ENCODE data around the gene PTGR3. TPM values are rescaled to one million over a fixed set of nuclear protein-coding genes. Genes with fewer than 3 reads are reported as not detected.

Gene PTGR3
- total RNA-seq, 2 experiments from 2014 or later: 1.8 to 14.9 TPM

DNA sequence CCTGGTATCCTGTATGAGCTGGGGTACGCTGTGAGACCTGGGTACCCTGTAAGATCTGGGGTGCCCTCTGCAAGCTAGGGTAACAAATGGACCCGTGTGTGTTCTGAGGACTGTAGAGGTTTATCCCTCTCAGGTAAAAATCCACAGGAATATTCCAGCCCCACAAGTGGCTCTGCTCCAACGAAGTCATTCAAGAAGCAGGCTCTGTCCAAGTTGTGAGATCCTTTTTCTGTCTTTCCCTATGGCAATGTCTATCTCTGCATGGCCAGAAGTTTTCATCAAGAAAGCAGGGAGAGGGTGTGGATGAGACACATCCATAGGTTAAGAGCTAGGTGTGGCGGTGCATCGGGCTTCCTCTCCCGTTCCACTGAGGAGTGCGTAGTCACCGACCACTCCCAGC lies 43.0 kb downstream of the PTGR3 start:
- no peak overlapping the region for H3K27ac ChIP-seq (ENCODE audit: low read depth, low read length, poor library complexity, severe bottlenecking)
- CTCF ChIA-PET (ENCODE audit: unreplicated experiment): no interaction called here
- H3K4me3 ChIP-seq (ENCODE audit: low read depth, low read length, poor library complexity, severe bottlenecking): no peak overlapping the region
- no peak overlapping the region for H2AFZ ChIP-seq (ENCODE audit: low read length)
- no peak for DNase-seq (ENCODE audit: low spot score)
- POLR2A ChIA-PET: no interaction called here
- H3K36me3 ChIP-seq (ENCODE audit: insufficient read depth, low read length): no peaks in the 10 kb centered on the region
- H3K4me1 ChIP-seq (ENCODE audit: insufficient read depth, low read length, poor library complexity, severe bottlenecking): no peaks in the 10 kb centered on the region
- no peaks in the 10 kb centered on the region for H4K20me1 ChIP-seq (ENCODE audit: insufficient read depth, low read length)
- H3K4me2 ChIP-seq (ENCODE audit: low read length): no peak overlapping the region
- intact Hi-C loops (cut with micrococcal nuclease; ENCODE audit: unreplicated experiment): no loop called here
- BruUV-seq (replicated peaks): no TSS peak
- H3K79me2 ChIP-seq (ENCODE audit: insufficient read depth, low read depth, low read length): no peaks in the 10 kb centered on the region
- H3K9me2 ChIP-seq (ENCODE audit: insufficient read depth, low read length): no peaks in the 10 kb centered on the region
- no peaks in the 10 kb centered on the region for H3K9me3 ChIP-seq (ENCODE audit: low read length)
- TF ChIP-seq EZH2phosphoT487 (IDR thresholded peaks at IDR 0.05; ENCODE audit: borderline replicate concordance, low read depth, low read length): no peak
- TF ChIP-seq, protein P1, sequence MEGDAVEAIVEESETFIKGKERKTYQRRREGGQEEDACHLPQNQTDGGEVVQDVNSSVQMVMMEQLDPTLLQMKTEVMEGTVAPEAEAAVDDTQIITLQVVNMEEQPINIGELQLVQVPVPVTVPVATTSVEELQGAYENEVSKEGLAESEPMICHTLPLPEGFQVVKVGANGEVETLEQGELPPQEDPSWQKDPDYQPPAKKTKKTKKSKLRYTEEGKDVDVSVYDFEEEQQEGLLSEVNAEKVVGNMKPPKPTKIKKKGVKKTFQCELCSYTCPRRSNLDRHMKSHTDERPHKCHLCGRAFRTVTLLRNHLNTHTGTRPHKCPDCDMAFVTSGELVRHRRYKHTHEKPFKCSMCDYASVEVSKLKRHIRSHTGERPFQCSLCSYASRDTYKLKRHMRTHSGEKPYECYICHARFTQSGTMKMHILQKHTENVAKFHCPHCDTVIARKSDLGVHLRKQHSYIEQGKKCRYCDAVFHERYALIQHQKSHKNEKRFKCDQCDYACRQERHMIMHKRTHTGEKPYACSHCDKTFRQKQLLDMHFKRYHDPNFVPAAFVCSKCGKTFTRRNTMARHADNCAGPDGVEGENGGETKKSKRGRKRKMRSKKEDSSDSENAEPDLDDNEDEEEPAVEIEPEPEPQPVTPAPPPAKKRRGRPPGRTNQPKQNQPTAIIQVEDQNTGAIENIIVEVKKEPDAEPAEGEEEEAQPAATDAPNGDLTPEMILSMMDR (conservative IDR thresholded peaks at IDR 0.05; ENCODE audit: low read length): no peak

DNA sequence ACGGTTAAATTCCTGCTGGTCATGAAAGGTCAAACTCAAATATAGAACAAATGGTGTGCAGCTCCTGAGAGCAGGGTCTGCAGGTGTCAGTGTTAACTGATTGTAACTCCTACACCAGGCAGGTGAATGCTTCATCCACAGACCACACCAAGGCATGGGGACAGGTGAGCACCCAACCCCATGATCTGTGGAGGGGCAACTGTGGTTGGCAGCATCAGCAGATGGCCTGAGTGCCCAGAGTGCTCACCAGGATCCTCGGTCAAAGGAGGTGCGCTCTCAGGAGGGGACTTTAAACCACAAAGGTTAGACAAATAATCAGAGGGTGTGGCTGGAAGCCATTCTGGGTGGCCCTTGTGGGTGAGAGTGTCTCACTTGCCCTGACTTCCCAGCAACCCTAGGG lies 44.5 kb downstream of the PTGR3 start:
- H3K79me2 ChIP-seq (ENCODE audit: insufficient read depth, low read depth, low read length): no peaks in the 10 kb centered on the region
- no peaks in the 10 kb centered on the region for H3K9me3 ChIP-seq (ENCODE audit: low read length)
- ChIA-PET CTCF (ENCODE audit: unreplicated experiment) (no interaction called here), POLR2A (no interaction called here)
- BruUV-seq (replicated peaks): no TSS peak
- intact Hi-C loops (cut with micrococcal nuclease; ENCODE audit: unreplicated experiment): no loop called here
- H3K27ac ChIP-seq (ENCODE audit: low read depth, low read length, poor library complexity, severe bottlenecking): no peak overlapping the region
- no peaks in the 10 kb centered on the region for H4K20me1 ChIP-seq (ENCODE audit: insufficient read depth, low read length)
- no peak overlapping the region for H3K4me2 ChIP-seq (ENCODE audit: low read length)
- H3K9me2 ChIP-seq (ENCODE audit: insufficient read depth, low read length): no peaks in the 10 kb centered on the region
- H3K4me1 ChIP-seq (ENCODE audit: insufficient read depth, low read length, poor library complexity, severe bottlenecking): no peaks in the 10 kb centered on the region
- TF ChIP-seq, protein P1 (conservative IDR thresholded peaks at IDR 0.05; ENCODE audit: low read length): no peak
- no peak for TF ChIP-seq EZH2phosphoT487 (IDR thresholded peaks at IDR 0.05; ENCODE audit: borderline replicate concordance, low read depth, low read length)
- no peak overlapping the region for H2AFZ ChIP-seq (ENCODE audit: low read length)
- no peak for DNase-seq (ENCODE audit: low spot score)
- H3K36me3 ChIP-seq (ENCODE audit: insufficient read depth, low read length): no peaks in the 10 kb centered on the region
- no peak overlapping the region for H3K4me3 ChIP-seq (ENCODE audit: low read depth, low read length, poor library complexity, severe bottlenecking)

DNA sequence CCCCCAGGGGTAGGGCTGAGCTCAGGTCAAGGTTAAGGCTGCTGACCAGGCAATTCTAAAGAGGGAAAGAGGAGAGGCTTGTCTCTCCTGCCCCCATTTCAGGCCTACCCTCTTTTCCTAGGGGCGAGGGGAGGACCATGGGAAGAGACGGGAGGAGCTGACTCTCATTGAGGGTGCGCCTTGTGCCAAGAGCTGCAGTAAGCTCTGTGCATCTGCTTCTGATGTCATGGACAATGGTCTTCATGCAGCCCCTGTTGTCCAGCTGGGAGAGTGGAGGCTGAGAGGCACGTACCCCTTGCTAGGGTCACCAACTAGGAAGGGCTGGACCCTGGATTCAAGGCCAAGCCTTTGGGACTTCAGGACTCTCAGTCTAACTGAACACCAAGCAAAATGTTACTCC lies 45.2 kb downstream of the PTGR3 start:
- Histone ChIP-seq H3K4me3 (ENCODE audit: low read depth, low read length, poor library complexity, severe bottlenecking) (no peak overlapping the region), H3K36me3 (ENCODE audit: insufficient read depth, low read length) (no peaks in the 10 kb centered on the region), H4K20me1 (ENCODE audit: insufficient read depth, low read length) (no peaks in the 10 kb centered on the region), H3K4me1 (ENCODE audit: insufficient read depth, low read length, poor library complexity, severe bottlenecking) (no peaks in the 10 kb centered on the region), H3K4me2 (ENCODE audit: low read length) (no peak overlapping the region), H2AFZ (ENCODE audit: low read length) (no peak overlapping the region), H3K9me3 (ENCODE audit: low read length) (no peaks in the 10 kb centered on the region), H3K79me2 (ENCODE audit: insufficient read depth, low read depth, low read length) (no peaks in the 10 kb centered on the region), H3K9me2 (ENCODE audit: insufficient read depth, low read length) (no peaks in the 10 kb centered on the region), H3K27ac (ENCODE audit: low read depth, low read length, poor library complexity, severe bottlenecking) (no peak overlapping the region)
- ChIA-PET CTCF (ENCODE audit: unreplicated experiment) (no interaction called here), POLR2A (no interaction called here)
- intact Hi-C loops (cut with micrococcal nuclease; ENCODE audit: unreplicated experiment): no loop called here
- TF ChIP-seq, protein P1 (conservative IDR thresholded peaks at IDR 0.05; ENCODE audit: low read length): no peak
- TF ChIP-seq EZH2phosphoT487 (IDR thresholded peaks at IDR 0.05; ENCODE audit: borderline replicate concordance, low read depth, low read length): no peak
- no TSS peak for BruUV-seq (replicated peaks)
- no peak for DNase-seq (ENCODE audit: low spot score)

Data from OCI-LY7 (cell line).